HepG2 (cell line): ENCODE data around the gene BMPR2. TPM values are rescaled to one million over a fixed set of nuclear protein-coding genes. Genes with fewer than 3 reads are reported as not detected.

Experiments
- ATAC-seq: fragments of 200-7000 bp; cut with Tn5 transposase; 3 replicates; pipeline ENCODE4 v1.9.1; 2020; ENCODE audit warnings: mild to moderate bottlenecking, moderate library complexity
- BruUV-seq: library from RNA; stranded (reverse); fragments of 400-500 nt; replicated peaks from 2 replicates; lab custom pipeline; 2021; lab: Mats Ljungman, UMichigan
- CTCF ChIA-PET: fragments of 300-600 bp; formaldehyde crosslinking; extraction: SDS; loops from one replicate; lab custom pipeline; 2021; ENCODE audit warnings: low total read pairs, inconsistent platforms, low intra/inter-chr PET ratio; lab: Yijun Ruan, JAX
- POLR2A ChIA-PET: fragments of 350-600 bp; sonication (Branson Sonifier 250); formaldehyde crosslinking; loops from one replicate; lab custom pipeline; 2020; ENCODE audit warnings: antibody characterized with exemption, inconsistent platforms; lab: Yijun Ruan, JAX
- DNase-seq: peaks from one replicate; pipeline ENCODE4 v3.0.0-alpha.2; 2015; ENCODE audit warnings: low spot score
- FAIRE-seq: peaks from 3 replicates; lab custom pipeline; 2011; peaks lifted over from hg19 to GRCh38; lab: Jason Lieb, UNC
- H2AFZ ChIP-seq: one replicate; pipeline ENCODE4 v1.6.1; 2011; ENCODE audit warnings: low read length, inconsistent platforms
- H3K27ac ChIP-seq: fragments of 300-600 bp; 3 replicates; pipeline ENCODE4 v1.8.0; 2011; ENCODE audit warnings: mixed run types, mild to moderate bottlenecking, mixed read lengths, low read length, inconsistent platforms; ENCODE audit not compliant: insufficient read depth; ENCODE audit errors: extremely low read length
- H3K27me3 ChIP-seq, 2 experiments: fragments of 200-600 bp in 1 of 2; 2 replicates in 1 of 2; 3 replicates in 1 of 2; pipeline versions ENCODE4 v1.6.0 to v1.8.0; 2011; ENCODE audit warnings: low read length in 2 of 2, mild to moderate bottlenecking in 2 of 2, moderate library complexity in 2 of 2, inconsistent platforms in 1 of 2; ENCODE audit not compliant: insufficient read depth in 2 of 2, control insufficient read depth in 1 of 2
- H3K36me3 ChIP-seq, 2 experiments: fragments of 200-600 bp in 1 of 2; replicated peaks in 1 of 2; 2 replicates in 1 of 2; 3 replicates in 1 of 2; pipeline versions ENCODE4 v1.5.1 to v1.8.0; 2011; ENCODE audit warnings: low read length in 2 of 2, inconsistent platforms in 1 of 2; ENCODE audit not compliant: insufficient read depth in 2 of 2, control insufficient read depth in 1 of 2
- H3K4me1 ChIP-seq: 2 replicates; pipeline ENCODE4 v1.5.1; 2012; ENCODE audit warnings: low read length, inconsistent platforms; ENCODE audit not compliant: insufficient read depth
- H3K4me2 ChIP-seq: 2 replicates; pipeline ENCODE4 v1.6.0; 2011; ENCODE audit warnings: low read depth, low read length, inconsistent platforms
- H3K4me3 ChIP-seq, 3 experiments: fragments of 200-600 bp in 1 of 3; sonication (generic), shearing (Covaris generic) in 1 of 3; replicated peaks in 1 of 3; 2 replicates each; pipeline ENCODE4 v1.5.1; 2011 to 2016; ENCODE audit warnings: low read length in 3 of 3, inconsistent platforms in 2 of 3, low read depth in 2 of 3, mild to moderate bottlenecking in 2 of 3, control low read depth in 1 of 3, mixed read lengths in 1 of 3; ENCODE audit not compliant: insufficient read depth in 1 of 3
- H3K79me2 ChIP-seq: one replicate; pipeline ENCODE4 v1.6.1; 2011; ENCODE audit warnings: low read length, inconsistent platforms; ENCODE audit not compliant: insufficient read depth
- H3K9ac ChIP-seq: 2 replicates; pipeline ENCODE4 v1.6.0; 2011; ENCODE audit warnings: mild to moderate bottlenecking, low read depth, low read length, inconsistent platforms; ENCODE audit not compliant: insufficient read depth
- H3K9me3 ChIP-seq: 2 replicates; pipeline ENCODE4 v1.5.1; 2012; ENCODE audit warnings: mild to moderate bottlenecking, low read length
- H4K20me1 ChIP-seq: 2 replicates; pipeline ENCODE4 v1.6.0; 2011; ENCODE audit warnings: inconsistent platforms, mild to moderate bottlenecking, low read length, moderate library complexity; ENCODE audit not compliant: insufficient read depth
- KIAA2018 ChIP-seq: sonication (generic); formaldehyde crosslinking; IDR thresholded peaks from 2 replicates; pipeline ENCODE4 v1.5.0; 2020; ENCODE audit warnings: mild to moderate bottlenecking, missing genetic modification reagents, borderline replicate concordance
- RXRB ChIP-seq: IDR thresholded peaks from 2 replicates; pipeline ENCODE4 v1.6.1; 2016; ENCODE audit warnings: borderline replicate concordance, missing genetic modification reagents, missing compliant biosample characterization
- SMAD9 ChIP-seq: sonication (generic); formaldehyde crosslinking; IDR thresholded peaks from 2 replicates; pipeline ENCODE4 v1.5.1; 2020; ENCODE audit warnings: mild to moderate bottlenecking, missing genetic modification reagents
- SNAPC5 ChIP-seq: sonication (generic); formaldehyde crosslinking; IDR thresholded peaks from 2 replicates; pipeline ENCODE4 v1.8.1; 2023; ENCODE audit warnings: mild to moderate bottlenecking, missing genetic modification reagents, borderline replicate concordance
- ZBTB7A ChIP-seq: sonication (generic); formaldehyde crosslinking; IDR thresholded peaks from 2 replicates; pipeline ENCODE4 v1.8.0; 2022; ENCODE audit warnings: mild to moderate bottlenecking, missing genetic modification reagents
- ZNF160 ChIP-seq: sonication (generic); formaldehyde crosslinking; IDR thresholded peaks from 2 replicates; pipeline ENCODE4 v1.8.0; 2022; ENCODE audit warnings: mild to moderate bottlenecking, inconsistent platforms, missing genetic modification reagents
- ZNF24 ChIP-seq: fragments of 450-650 bp; IDR thresholded peaks from 2 replicates; pipeline ENCODE4 v1.6.1; 2017; ENCODE audit warnings: antibody characterized with exemption, mild to moderate bottlenecking
- WGBS: methylation state at CpG from one replicate; pipeline ENCODE4 v1.1.6; 2017; ENCODE audit warnings: low lambda C conversion rate; 5-methylcytosine and 5-hydroxymethylcytosine counted together
- in situ Hi-C: cut with HindIII; loops from 2 replicates; pipeline ENCODE4 v1.10.0; 2017; ENCODE audit warnings: low pct_unique_long_range_greater_than_20kb; ENCODE audit not compliant: extremely low pct_ligation_motif_present
- intact Hi-C: fragments of 100-400 bp; cut with micrococcal nuclease; formaldehyde crosslinking; loops from one replicate; pipeline ENCODE4 v1.10.0; 2022; ENCODE audit not compliant: unreplicated experiment
- polyA plus RNA-seq, 8 experiments: library from polyadenylated mRNA; depleted of rRNA in 3 of 8; stranded (reverse) in 7 of 8; unstranded in 1 of 8; fragments of >200 nt; fragmentation: Illumina TruSeq in 4 of 8; extraction: Trizol in 4 of 8; gene quantifications; 2 replicates each; pipeline versions ENCODE4 v1.2.1 to v1.2.3, GENCODE V29; 2011 to 2016; ENCODE audit warnings: low read depth in 4 of 8, missing spikeins in 1 of 8, mixed read lengths in 1 of 8; ENCODE audit not compliant: insufficient read depth in 1 of 8
- total RNA-seq, 5 experiments: library from RNA; depleted of rRNA; stranded (reverse); fragments of >200 nt; fragmentation: Illumina TruSeq; extraction: Trizol; gene quantifications; 2 replicates each; pipeline ENCODE4 v1.2.3, GENCODE V29; 2016; ENCODE audit warnings: low read depth in 1 of 5
- TF ChIP-seq, protein P1 (sequence below), 2 experiments: sonication (generic) in 1 of 2; formaldehyde crosslinking in 1 of 2; IDR thresholded peaks; 2 replicates each; pipeline versions ENCODE4 v1.4.0 to v1.6.1; 2016 to 2020; ENCODE audit warnings: borderline replicate concordance in 1 of 2, low read depth in 1 of 2, mild to moderate bottlenecking in 1 of 2, missing genetic modification reagents in 1 of 2

BMPR2 gene
- total and polyA plus RNA-seq, 2 of the 13 experiments (the other 11 are each of a cell fraction or from before 2014, with no cell fraction given), result 5.5 to 10.3 TPM

DNA sequence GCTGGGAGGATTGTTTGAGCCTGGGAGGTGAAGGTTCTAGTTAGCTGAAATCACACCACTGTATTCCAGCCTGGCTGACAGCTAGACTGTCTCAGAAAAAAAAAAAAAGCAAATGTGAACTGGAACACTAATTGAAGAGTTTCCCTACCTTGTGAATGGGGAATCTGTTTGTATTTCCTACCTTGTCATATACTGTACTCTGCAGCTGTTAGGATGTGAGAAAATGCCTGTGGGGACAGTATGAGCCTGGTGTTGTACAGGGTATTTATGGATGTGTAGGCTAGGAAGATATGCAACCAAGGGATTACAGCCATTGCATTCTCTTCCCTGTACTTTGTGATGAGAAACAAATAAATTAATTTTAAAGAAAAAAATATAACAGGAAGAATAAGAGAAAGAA lies 145.3 kb downstream of the BMPR2 start (continued):
- no peak for TF ChIP-seq KIAA2018 (CRISPR knock-in tag)
- no peak for TF ChIP-seq ZBTB7A (CRISPR knock-in tag)
- TF ChIP-seq, all 625 proteins: peak for 0

- CTCF ChIA-PET, result no interaction called here
- 96% methylated on average over 1 of the region's 1 CpG for WGBS
- intact Hi-C loops, result no loop called here
- DNase-seq (no peak), FAIRE-seq (no peak), ATAC-seq (no peak)
- Histone ChIP-seq H3K27ac (no peak overlapping the region), H3K4me1 (no peaks in the 10 kb centered on the region), H4K20me1 (no peaks in the 10 kb centered on the region), H3K4me3 (no peak overlapping the region), H3K4me2 (no peak overlapping the region), H3K9me3 (no peaks in the 10 kb centered on the region), H3K9ac (no peak overlapping the region), H3K27me3 (no peaks in the 10 kb centered on the region; a peak in 1 of 5 replicates), H3K36me3 (peaks cover 2 to 8% of the 10 kb centered on the region in 2 experiments; a peak in 3 of 5 replicates), H2AFZ (no peak overlapping the region), H3K79me2 (no peaks in the 10 kb centered on the region)
- in situ Hi-C loops, result no loop called here
- BruUV-seq, result no TSS peak
- POLR2A ChIA-PET, result no interaction called here
- TF ChIP-seq ZNF24, result no peak
- no peak for TF ChIP-seq SNAPC5 (CRISPR knock-in tag)
- TF ChIP-seq SMAD9 (CRISPR knock-in tag), result no peak
- TF ChIP-seq, protein P1, sequence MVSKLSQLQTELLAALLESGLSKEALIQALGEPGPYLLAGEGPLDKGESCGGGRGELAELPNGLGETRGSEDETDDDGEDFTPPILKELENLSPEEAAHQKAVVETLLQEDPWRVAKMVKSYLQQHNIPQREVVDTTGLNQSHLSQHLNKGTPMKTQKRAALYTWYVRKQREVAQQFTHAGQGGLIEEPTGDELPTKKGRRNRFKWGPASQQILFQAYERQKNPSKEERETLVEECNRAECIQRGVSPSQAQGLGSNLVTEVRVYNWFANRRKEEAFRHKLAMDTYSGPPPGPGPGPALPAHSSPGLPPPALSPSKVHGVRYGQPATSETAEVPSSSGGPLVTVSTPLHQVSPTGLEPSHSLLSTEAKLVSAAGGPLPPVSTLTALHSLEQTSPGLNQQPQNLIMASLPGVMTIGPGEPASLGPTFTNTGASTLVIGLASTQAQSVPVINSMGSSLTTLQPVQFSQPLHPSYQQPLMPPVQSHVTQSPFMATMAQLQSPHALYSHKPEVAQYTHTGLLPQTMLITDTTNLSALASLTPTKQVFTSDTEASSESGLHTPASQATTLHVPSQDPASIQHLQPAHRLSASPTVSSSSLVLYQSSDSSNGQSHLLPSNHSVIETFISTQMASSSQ (IDR thresholded peaks at IDR 0.05; ENCODE audit: low read depth), result no peak
- TF ChIP-seq, protein P1 (CRISPR knock-in tag; IDR thresholded peaks at IDR 0.05; ENCODE audit: borderline replicate concordance), result no peak
- TF ChIP-seq RXRB, result no peak
- TF ChIP-seq ZNF160 (CRISPR knock-in tag), result no peak
Measured at GRCh38 chr2:202529389-202529788, 153.3 kb downstream of the BMPR2 start.
